ENCODE measurements around the gene HOXB2. TPM values are rescaled to one million over a fixed set of nuclear protein-coding genes. Genes with fewer than 3 reads are reported as not detected.
"Not testable (repeated sequence)": the region's sequence is repeated elsewhere in the genome, so short reads cannot be mapped to it uniquely, and the experiment has no call there.

HOXB2 gene
- total RNA-seq, 1 donor from 2014 or later: 21.8 TPM

DNA sequence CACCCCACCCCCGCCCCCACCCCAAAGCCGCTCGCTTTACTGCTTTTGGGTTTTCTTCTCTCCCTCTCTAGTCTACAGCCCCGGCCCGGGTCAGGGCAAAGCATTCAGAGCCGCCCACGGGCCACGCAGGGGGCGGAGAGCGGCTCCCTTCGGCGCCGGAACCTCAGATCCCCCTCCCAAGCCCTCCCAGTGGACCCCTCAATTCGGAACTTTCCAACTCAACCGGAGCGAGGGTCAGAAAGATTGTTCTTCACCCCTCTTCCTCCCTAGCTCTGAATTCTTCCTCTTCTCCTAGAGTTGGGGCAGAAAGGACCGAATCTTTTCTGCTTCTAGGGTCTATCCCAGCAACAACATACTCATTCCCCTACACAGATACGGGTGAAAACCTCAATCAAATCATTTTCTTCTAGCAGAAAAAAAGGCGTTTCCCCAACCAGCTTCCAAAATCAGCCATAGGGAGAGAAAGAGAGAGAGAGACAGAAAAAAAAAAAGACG is 1.0 kb downstream of the HOXB2 start:
- intact Hi-C loops (cut with micrococcal nuclease): loop anchor here (2.0 to 5.0 kb wide), 3 partner anchors 35 to 102 kb away; partner anchors contain the start of gene HOXB4

DNA sequence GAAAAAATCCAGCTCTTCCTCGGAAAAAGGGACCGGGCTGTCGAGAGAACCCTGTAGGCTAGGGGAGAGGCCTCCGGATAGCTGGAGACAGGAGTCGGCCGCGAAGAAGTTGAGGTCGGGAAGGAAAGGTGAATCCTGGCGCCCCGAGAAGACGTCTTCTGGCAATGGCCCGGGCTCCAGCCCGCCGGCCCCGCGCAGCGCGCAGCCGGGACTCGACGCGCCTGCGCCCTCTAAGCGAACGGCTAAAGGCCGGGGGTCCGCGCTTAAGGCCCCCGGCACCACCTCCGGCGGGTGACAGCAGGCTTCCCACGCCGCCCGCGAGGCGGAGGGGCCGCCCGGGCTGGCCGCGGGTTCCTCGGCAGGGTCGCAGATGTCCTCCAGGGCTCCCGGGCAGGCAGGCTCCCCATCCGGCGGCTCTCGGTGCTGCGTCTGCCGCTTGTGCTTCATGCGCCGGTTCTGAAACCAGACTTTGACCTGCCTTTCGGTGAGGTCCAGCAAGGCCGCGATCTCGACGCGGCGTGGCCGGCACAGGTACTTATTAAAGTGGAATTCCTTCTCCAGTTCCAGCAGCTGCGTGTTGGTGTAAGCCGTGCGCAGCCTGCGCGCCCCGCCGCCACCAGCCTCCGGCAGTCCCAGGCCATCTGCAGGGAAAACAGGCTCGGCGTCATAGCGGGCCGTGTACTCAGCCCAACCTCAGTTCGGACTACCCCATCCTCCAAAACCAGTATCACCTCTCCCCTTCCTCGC is 1.6 kb downstream of the HOXB2 start:
- intact Hi-C loops (cut with micrococcal nuclease): loop anchor here (2.0 to 5.0 kb wide), 3 partner anchors 36 to 101 kb away; partner anchors contain the start of gene HOXB4

DNA sequence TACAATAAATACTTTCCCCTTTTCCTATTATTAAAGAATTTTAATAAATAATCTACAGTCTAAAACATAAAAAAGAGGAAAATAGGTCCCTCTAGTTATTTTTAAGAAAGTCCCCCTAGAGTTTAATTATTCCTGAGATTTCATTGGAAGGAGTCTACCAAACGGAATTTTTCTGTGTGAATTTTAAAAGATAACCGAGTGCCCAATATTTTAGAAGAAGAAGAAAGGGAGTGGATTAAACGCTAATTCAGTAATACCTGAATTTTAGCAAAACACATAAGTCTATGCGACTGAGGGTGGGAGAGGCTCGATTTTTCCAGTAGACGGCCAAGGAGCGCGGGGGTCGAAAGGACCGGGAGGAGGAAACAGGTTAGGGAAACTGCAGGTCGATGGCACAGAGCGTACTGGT is 2.2 kb downstream of the HOXB2 start:
- intact Hi-C loops (cut with micrococcal nuclease): loop anchor here (2.0 to 5.0 kb wide), 3 partner anchors 36 to 100 kb away; partner anchors contain the start of gene HOXB4

DNA sequence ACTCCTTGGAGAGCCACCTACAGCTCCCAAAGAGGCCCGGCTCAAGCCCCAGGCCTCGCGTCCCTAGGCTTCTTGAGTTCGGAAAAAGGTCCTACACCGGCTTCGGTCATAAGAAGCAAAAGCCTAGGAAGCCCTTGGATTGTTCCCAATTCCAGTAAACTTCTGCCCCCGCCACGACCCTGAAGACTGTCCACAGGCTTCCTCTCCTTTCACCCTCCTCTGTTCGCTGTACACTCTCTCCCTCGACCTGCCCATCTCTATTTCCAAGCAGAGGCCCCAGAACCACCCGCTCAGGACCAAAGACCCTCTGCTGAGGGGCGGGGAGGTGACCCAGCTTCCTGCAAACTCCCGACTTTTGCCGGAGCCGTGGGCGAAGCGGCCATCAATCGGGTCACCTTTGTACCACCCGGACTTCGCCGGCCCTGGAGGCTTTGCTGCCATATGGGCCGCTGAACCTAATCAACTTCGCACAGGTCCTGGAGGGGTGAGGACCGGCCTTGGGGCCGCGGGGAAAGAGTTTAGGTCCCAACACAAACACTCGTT is 2.7 kb downstream of the HOXB2 start:
- intact Hi-C loops (cut with micrococcal nuclease): loop anchor here (2.0 to 5.0 kb wide), 3 partner anchors 37 to 100 kb away; partner anchors contain the start of gene HOXB4

DNA sequence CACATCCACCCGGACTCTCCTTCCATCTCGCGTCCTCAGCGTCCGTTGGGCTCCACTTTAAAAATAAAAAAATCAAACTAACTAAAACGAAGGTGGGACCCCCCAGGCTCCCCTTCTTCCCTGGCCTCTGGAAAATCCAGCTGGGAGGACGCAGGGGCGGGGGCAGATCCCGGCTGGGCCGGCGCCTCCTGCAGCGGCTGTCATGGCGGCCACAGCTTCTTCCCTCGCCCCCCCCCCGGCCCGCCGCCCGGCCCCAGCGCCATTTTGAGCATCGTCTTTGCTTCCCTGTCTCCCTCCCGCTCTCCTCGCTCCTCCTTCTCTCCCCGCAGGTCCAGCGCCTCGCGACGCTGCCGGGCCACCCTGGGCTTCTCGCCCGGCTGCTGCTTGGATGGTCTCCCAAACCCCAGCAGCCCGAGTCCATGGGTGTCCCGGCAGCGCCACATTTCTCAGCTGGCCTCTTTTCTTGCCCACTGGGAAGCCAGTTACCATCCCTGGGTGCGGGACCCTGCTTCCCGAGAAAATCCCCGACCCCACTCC is 3.3 kb downstream of the HOXB2 start:
- intact Hi-C loops (cut with micrococcal nuclease): loop anchor here (1.0 to 5.0 kb wide), 4 partner anchors 30 to 99 kb away; partner anchors contain the start of gene HOXB4

DNA sequence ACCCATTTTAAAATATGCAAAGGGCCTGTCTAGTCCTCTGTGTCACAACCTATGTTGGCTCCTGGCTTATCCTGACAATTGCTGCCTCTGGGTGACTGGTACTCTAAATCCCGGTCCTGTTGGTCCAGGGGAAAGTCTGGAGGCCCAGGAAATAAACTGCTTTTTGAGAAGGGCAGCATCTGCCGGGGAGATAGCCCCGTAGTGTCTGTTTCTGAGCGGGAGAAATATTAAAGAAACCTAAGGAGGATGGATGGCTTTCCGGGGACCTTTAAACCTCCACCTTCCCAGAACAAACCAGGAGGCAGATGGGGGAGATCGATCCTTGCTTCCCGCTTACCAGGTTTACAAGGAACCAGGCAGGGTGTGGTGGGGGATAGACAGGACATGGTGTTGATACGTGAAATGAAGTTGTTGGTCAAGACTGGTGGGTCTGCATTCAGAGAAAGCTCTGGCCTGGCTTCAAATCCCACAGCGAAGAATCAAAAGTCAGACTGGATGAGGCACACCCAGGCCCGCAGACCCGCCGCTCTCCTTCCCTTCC is 3.8 kb downstream of the HOXB2 start:
- intact Hi-C loops (cut with micrococcal nuclease): loop anchor here (1.0 to 5.0 kb wide), 3 partner anchors 30 to 99 kb away; no protein-coding TSS in a partner anchor

DNA sequence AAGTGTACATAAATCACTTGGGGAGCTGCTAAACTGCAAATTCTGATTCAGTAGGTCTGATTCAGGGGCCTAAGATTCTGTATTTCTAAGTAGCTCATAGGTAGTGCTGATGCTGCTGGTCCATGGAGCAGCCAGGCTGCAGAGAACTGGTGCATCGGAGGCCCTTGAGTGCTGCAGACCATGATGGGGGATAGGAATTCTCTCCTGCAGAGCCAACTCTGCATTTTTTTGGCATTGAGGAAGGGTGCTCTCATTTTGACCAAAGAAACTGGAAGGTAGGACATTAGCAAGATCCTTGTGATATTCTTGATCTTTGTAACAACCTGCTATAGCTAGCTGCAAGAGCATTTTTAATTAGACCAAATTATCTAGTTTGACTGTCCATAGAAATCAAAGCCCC is 4.7 kb downstream of the HOXB2 start:
- intact Hi-C loops (cut with micrococcal nuclease): loop anchor here (5.0 kb wide), 2 partner anchors 48 to 98 kb away; no protein-coding TSS in a partner anchor

DNA sequence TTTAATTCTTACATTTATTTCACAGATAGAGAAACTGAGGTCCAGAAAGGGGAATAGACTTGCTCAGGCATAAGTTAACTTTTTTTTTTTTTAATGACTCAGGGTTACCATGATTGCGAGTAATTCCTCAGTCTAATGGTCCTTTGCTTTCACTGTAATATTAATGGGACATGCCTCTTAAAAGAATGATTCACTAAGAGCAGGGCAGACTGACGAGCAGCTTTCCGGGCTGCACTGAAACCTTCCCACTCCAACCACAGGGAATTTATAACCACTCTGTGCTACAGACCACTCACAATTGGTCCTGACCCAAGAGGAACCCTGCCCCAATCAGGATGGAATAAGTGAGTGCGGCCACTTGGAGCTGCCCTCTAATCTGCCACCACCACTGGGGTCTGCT is 5.7 kb downstream of the HOXB2 start:
- intact Hi-C loops (cut with micrococcal nuclease): no loop called here

DNA sequence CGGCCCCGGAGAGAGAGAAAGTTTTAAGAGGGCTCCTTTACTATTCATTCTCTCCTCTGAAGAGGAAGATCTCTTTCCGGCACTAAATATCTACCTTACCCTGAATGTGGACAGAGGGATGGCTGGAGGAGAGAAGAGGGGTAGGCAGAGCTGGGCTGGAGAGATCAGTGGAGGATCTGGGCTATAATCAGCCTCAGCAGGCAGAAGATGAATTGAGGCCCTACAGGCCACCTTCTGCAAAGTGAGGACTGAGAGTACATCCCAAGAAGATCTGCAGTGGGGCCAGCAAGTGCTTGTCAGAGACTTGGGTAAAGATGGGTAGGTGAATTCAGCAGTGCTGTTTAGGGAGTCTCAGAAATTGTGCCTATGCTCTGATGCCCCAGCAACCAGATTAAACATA is 7.6 kb downstream of the HOXB2 start:
- intact Hi-C loops (cut with micrococcal nuclease): no loop called here

DNA sequence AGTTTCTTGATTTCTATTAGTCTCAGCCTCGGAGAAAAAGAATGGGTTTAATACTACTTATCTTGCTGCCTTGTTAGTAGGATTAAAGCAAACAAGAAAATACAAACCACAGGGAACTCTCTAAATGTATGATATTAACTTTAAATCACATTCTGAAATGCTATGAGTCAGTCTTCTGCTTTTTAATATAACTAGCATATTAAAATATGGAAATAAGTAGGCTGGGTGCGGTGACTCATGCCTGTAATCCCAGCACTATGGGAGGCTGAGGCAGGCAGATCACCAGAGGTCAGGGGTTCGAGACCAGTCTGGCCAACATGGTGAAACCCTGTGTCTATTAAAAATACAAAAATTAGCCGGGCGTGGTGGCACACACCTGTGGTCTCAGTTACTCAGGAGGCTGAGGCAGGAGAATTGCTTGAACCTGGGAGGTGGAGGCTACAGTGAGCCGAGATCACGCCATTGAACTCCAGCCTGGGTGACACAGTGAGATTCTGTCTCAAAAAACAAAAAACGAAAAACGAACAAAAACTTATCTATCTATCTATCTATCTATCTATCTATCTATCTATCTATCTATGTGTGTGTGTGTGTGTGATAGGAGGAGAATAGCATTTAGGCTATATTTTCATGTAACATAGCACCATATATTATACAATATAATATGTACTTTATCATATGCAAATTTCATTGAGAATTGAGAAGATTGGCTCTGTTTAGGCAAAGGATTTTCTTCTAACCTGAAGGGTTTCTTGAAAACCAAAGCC is 8.9 kb downstream of the HOXB2 start:
- intact Hi-C loops (cut with micrococcal nuclease): not testable (repeated sequence)

DNA sequence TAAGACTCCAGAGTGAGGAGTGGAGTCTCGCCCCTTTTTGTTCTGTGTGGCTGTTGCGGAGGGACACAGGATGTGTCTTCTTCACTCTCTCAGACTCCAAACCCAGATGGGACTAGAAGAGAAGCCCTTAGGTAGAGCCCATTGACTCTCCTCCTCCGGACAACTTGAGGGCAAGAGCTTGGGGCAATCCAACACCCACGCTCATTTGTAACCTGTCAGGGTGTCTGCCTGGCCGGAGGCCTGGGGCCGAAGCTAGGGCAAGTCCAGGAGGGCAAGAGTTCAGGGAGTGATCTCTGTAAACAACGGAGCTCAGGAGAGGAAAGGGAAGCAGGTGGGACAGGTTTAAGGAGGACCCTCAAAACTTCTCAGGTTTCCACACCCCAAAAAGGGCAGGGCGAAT is 12.6 kb downstream of the HOXB2 start:
- intact Hi-C loops (cut with micrococcal nuclease): no loop called here

DNA sequence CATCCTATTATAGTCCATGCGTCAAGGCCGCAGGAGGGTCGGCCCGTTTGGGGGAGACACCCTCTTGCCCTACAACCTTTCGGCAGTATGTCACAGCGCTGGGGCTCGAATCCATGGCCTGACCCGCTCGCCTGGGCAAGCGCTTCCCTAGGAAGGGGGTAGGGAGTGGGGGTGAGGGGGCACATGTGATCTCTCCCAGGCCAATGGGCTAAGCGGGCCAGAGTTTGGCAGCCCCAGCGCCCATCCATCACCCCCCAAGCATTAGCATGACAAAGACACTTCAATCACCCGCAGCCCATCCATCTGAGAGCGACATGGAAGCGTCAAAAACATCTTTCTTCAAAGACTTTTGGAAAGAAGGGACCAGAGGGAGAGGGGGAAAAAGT is 14.0 kb downstream of the HOXB2 start, which contains the start of gene HOXB1:
Gene HOXB1, minus strand, starts transcription at position 125 of the 386 bp plus-strand sequence. Its CDS starts 107 bp downstream, at position 18.
- intact Hi-C loops (cut with micrococcal nuclease): no loop called here

DNA sequence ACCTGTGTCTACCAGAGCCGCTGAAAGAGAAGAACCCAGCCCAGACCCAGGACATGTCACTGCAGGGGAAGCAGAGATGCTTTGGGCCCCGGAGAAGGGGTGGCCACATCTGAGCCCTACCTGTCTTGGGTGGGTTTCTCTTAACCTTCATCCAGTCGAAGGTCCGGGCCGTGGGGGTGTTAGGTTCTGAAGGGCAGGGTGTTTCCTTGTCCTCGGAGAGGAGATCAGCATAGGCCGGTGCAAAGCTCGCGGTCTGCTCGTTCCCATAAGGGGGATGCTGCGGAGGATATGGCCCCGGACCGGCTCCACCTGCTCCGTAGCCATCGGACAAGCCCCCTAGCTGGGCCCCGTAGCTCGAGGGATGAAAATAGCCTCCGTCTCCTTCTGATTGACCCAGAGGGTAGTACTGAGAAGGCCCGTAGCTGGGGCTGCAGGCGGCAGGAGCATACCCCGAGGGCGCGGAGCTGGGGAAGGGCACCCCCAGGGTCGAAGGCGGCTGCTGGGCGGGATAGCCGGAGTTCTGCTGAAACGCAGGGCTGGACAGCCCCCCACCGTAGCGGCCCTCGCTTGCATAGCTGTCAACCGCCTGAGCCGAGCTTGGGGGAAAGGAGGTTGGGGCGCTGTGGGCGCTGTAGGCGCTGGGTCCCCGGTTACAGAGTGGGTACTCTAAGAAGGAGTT is 14.6 kb downstream of the HOXB2 start:
- intact Hi-C loops (cut with micrococcal nuclease): no loop called here

DNA sequence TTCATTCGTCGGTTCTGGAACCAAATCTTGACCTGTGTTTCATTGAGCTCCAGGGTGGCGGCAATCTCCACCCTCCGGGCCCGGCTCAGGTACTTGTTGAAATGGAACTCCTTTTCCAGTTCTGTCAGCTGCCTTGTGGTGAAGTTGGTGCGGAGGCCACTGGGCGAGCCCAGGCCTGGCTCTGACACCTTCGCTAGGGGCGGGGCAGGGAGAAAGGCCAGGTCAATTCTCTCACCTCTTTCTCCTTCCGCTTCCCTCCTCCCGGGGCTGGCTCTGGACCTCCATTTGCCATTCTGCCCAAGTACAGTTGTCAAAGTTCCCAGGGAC is 15.3 kb downstream of the HOXB2 start:
- intact Hi-C loops (cut with micrococcal nuclease): no loop called here

DNA sequence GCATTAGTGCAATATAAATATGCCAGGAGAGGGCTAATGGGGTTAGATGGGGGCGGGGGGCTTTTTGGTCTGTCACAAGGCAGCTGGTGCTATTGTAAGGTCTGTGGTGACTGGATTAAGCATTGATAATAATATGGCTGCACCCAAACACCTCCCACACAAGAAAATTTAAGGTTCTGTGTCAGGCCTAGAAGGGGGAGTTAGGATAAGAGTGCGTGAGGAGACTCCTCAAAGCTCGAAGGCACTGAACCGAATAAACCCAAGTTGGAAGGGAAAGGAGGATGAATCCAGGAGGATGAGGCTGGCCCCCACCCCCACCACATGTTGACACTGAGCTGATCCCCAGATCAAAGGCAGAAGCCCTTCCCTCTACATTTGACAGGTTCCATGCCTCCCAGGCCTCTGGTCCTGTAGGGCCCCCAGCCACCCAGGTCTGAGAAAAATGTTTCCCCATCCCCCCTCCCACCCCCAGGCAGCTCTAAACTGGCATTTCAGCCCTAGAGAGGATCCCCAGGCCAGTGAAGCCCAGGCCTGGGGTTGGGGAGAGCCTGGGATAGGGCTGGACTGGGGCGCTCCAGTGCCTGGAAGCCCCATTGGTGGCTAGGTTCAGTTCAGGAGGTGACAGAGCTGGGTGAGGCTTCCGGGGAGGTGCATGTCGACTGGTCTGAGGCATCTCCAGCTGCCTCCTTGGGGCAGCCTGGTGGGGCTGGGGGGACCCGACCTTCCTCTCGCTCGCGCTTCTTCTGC is 15.8 kb downstream of the HOXB2 start:
- intact Hi-C loops (cut with micrococcal nuclease): no loop called here

DNA sequence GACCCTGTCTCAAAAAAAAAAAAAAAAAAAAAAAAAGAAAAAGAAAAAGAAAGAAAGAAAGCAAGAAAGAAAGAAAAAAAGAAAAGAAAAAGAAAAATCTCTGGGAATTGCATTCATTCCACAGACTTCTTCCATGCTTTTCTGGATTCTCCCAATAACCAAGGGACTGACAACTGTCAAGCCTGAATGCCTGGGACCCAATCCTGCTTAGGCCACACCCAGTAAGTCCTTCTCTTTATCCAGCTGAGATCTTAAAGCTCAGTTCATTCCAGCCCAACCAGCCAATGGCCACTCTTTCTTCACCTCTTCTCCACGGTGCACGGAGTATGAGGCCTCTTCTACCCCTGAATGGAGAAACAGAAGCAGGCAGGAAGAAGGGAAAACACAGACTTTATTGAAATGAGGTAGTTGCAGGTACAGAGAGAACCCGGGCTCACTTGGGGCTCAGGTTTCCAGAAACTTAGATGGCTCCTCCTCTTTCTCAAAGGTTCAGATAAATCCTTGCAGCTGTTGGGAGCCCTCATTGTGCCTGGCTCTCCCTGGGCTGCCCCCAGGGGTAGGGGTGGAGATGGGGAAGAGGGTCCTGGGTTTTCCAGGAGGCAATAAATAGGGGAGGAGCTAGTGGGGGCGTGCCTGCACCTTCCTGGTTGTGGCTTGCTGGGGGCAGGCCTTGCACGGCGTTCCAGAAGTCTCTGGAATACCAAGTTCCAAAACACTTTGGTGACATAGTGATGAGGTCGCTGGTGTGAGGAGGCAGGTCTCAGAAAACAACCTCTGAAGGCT is 16.6 kb downstream of the HOXB2 start:
- intact Hi-C loops (cut with micrococcal nuclease): no loop called here

DNA sequence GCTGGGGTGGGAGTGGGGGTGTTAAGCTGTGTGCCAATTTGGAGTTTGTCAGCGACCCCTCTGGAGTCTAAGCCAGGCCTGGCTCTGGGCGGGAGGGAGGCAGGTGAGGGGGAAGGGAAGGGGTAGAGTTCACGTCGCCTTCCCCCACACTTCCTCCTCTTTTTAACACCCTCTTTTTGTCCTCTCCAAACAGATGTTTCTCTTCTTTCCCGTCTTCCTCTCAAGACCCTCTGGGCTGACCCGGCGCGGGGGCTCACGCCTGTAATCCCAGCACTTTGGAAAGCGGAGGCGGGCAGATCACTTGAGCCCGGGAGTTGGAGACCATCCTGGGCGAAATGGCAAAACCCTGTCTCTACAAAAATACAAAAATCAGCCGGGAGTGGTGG is 17.4 kb downstream of the HOXB2 start:
- intact Hi-C loops (cut with micrococcal nuclease): no loop called here

DNA sequence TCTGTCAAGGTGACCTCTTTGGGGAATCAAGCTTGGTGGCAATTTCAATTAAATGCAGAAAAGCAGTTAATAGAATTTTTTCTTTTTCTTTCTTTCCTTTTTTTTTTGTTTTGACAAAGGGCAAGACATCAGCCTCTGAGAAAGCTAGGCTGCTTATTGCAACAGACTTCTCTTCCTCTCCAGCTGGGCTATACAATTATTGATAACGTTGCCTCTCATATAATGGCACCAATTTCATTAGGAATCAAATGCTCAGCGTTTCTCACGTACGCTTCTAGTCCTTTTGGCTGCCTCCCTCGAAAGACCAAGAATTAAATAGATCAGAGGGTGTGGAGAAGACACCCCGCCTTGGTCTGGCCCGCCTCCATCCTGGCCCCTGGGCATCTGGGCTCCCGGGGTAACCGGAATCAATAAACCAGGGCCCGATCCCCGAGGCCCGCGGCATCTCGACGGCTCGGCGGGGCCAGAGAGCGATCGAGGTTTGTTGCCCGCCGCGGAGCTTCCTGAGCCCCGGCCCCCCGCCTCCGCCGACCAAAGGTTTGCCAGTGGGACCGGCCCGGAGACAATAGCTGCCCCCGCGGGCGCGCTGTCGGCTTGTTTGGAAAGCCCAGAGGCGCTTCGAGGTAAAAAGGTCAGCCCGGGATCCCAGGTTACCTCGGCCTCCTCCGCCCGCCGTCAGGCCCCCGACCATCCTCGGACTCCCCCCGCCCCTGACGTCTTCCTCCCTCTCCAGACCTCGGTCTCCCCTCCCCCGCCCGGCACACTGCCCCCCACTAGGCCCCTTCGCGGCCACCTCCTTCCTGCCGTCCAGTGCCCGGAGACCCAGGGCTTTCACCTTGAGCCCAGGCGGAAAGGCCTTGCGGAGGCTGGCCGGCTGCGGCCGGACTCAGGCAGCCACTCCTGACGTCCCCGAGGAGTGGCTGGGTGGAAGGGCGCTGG is 18.0 kb downstream of the HOXB2 start:
- intact Hi-C loops (cut with micrococcal nuclease): no loop called here
